Measurements from ENCODE around the gene FAM151B. TPM values are rescaled to one million over a fixed set of nuclear protein-coding genes. Genes with fewer than 3 reads are reported as not detected.
A peak's percentile ranks its signal among the peaks of the same experiment; 100 is the strongest.
"Not testable (repeated sequence)": the region's sequence is repeated elsewhere in the genome, so short reads cannot be mapped to it uniquely, and the experiment has no call there.

FAM151B gene
- total RNA-seq, 2 donors from 2014 or later: 1.6 to 4.6 TPM

DNA sequence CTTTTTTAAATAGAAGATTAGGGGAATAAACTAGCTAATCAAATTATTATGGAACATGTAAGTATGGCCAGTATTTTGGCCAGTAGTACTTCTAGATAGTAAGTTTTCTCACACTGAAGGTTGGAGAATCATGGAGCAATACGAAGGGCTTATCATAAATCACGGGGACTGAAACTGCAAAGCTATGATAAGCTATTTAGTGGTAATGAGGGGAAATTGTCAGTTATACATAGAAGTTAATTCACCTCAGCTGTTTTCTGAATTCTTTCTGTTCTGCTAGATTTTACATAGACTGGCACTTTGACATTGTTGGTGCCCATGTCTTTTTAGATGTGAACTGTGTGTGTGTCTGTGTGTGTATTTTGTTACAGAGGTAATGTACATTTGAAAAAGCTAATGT is 34.5 kb upstream of the FAM151B start:
- DNase-seq (no peak), ATAC-seq (no peak)
- no peaks in the 10 kb centered on the region for H3K9me3 ChIP-seq
- TF ChIP-seq, protein P1, sequence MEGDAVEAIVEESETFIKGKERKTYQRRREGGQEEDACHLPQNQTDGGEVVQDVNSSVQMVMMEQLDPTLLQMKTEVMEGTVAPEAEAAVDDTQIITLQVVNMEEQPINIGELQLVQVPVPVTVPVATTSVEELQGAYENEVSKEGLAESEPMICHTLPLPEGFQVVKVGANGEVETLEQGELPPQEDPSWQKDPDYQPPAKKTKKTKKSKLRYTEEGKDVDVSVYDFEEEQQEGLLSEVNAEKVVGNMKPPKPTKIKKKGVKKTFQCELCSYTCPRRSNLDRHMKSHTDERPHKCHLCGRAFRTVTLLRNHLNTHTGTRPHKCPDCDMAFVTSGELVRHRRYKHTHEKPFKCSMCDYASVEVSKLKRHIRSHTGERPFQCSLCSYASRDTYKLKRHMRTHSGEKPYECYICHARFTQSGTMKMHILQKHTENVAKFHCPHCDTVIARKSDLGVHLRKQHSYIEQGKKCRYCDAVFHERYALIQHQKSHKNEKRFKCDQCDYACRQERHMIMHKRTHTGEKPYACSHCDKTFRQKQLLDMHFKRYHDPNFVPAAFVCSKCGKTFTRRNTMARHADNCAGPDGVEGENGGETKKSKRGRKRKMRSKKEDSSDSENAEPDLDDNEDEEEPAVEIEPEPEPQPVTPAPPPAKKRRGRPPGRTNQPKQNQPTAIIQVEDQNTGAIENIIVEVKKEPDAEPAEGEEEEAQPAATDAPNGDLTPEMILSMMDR (IDR thresholded peaks at IDR 0.05): no peak
- TF ChIP-seq POLR2A (IDR thresholded peaks at IDR 0.05): no peak
- no peaks in the 10 kb centered on the region for H3K4me1 ChIP-seq
- intact Hi-C loops (cut with DNase I): no loop called here
- no peaks in the 10 kb centered on the region for H3K27me3 ChIP-seq
- 81 to 88% methylated on average over 2 of the region's 2 CpGs for WGBS, 2 donors
- no peak overlapping the region for H3K27ac ChIP-seq
- H3K4me3 ChIP-seq: no peak overlapping the region
- peaks cover 0 to 7% of the 10 kb centered on the region in 2 donors for H3K36me3 ChIP-seq (replicated peaks in 1 of 2; ENCODE audit: insufficient read depth in 1 of 2, low read depth in 2 of 2)

DNA sequence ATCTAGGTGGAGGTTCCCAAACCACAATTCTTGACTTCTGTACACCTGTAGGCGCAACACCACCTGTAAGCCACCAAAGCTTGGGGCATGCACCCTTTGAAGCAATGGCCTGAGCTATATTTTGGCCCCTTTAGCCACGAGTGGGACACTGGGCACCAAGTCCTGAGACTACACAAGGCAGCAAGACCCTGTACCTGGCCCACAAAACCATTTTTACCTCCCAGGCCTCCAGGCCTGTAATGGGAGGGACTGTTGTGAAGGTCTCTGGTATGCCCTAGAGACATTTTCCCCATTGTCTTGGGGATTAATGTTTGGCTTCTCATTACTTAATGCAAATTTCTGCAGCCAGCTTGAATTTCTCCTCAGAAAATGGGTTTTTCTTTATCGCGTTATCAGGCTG is 24.6 kb upstream of the FAM151B start:
- Histone ChIP-seq H3K4me1 (peaks cover 16% of the 10 kb centered on the region), H3K9me3 (peaks cover 0 to 5% (median 0%) of the 10 kb centered on the region in 3 donors), H3K36me3 (replicated peaks in 1 of 2; ENCODE audit: insufficient read depth in 1 of 2, low read depth in 2 of 2) (peaks cover 0 to 3% of the 10 kb centered on the region in 2 donors), H3K27me3 (no peaks in the 10 kb centered on the region), H3K27ac (no peak overlapping the region), H3K4me3 (no peak overlapping the region)
- WGBS, 2 donors: 98 to 100% methylated on average over 4 of the region's 4 CpGs
- DNase-seq (no peak), ATAC-seq (no peak)
- intact Hi-C loops (cut with DNase I): no loop called here
- no peak for TF ChIP-seq POLR2A (IDR thresholded peaks at IDR 0.05)
- TF ChIP-seq, protein P1 (IDR thresholded peaks at IDR 0.05): no peak

DNA sequence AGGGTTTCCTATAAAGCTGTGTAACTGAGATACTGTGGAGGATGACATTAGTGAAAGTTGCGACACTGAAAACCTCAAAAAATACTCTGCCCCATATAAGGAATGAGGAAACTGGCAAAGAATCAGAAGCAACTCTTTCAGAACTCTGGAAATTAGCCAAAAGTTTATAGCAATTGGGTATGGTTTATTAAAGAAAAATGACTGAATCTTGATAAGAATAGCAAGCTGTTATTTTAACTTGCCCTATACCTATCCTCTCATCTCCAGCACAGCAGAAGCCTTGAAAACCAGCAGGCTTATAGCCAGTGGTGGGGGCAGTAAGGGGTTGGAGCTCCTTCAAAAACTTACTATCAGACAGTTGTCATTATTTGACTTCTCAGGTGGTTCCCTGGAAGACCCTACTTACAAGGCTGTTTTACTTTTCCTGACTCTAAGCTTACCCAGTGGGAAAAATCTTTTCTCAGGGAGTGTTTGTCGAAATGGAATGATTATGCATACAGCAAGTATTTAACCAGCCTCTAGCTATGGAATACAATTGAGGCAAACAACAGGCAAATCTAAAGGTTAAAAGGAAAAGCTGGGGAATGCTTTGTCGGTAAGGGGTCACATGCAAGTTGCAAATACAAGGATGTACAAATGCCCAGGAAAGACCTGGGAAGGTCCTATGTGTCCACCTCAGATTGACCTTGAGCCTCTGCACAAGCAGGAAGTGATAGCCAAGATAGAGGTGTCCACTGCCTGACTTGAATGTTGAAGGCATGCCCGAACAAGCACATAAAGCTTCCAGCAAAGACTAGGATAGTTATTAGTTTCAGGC is 21.0 kb upstream of the FAM151B start:
- WGBS, 2 donors: 55 to 65% methylated on average over 4 of the region's 4 CpGs
- Histone ChIP-seq H3K9me3 (peaks cover 0 to 12% (median 0%) of the 10 kb centered on the region in 3 donors), H3K4me1 (peaks cover 16% of the 10 kb centered on the region), H3K27ac (peak overlapping the region in 2 of 4 donors; percentile 5 to 49), H3K27me3 (no peaks in the 10 kb centered on the region), H3K36me3 (replicated peaks in 1 of 2; ENCODE audit: insufficient read depth in 1 of 2, low read depth in 2 of 2) (peaks cover 0 to 3% of the 10 kb centered on the region in 2 donors), H3K4me3 (no peak overlapping the region)
- intact Hi-C loops (cut with DNase I): no loop called here
- TF ChIP-seq, protein P1 (IDR thresholded peaks at IDR 0.05): no peak
- TF ChIP-seq POLR2A (IDR thresholded peaks at IDR 0.05): no peak
- no peak for DNase-seq
- peak; percentile 21 for ATAC-seq

- Histone ChIP-seq H3K4me3 (no peak overlapping the region), H3K27me3 (no peaks in the 10 kb centered on the region), H3K4me1 (peaks cover 16% of the 10 kb centered on the region), H3K9me3 (peaks cover 0 to 14% (median 0%) of the 10 kb centered on the region in 3 donors), H3K27ac (no peak overlapping the region), H3K36me3 (replicated peaks in 1 of 2; ENCODE audit: insufficient read depth in 1 of 2, low read depth in 2 of 2) (peaks cover 0 to 3% of the 10 kb centered on the region in 2 donors)
- ATAC-seq (no peak), DNase-seq (no peak)
- no peak for TF ChIP-seq POLR2A (IDR thresholded peaks at IDR 0.05)
- TF ChIP-seq, protein P1 (IDR thresholded peaks at IDR 0.05): no peak
- intact Hi-C loops (cut with DNase I): no loop called here
- WGBS, 2 donors: 98 to 100% methylated on average over 1 of the region's 1 CpG
Measured at GRCh38 chr5:80468131-80468530, 19.8 kb upstream of the FAM151B start.

- H3K27ac ChIP-seq; ATAC-seq; H3K4me3 ChIP-seq; H3K27me3 ChIP-seq; H3K36me3 ChIP-seq (replicated peaks in 1 of 2; ENCODE audit: insufficient read depth in 1 of 2, low read depth in 2 of 2); DNase-seq; intact Hi-C loops (cut with DNase I): not testable (repeated sequence)
- Histone ChIP-seq H3K9me3 (peaks cover 0 to 11% (median 0%) of the 10 kb centered on the region in 3 donors), H3K4me1 (peaks cover 16% of the 10 kb centered on the region)
- WGBS, 2 donors: 88 to 90% methylated on average over 1 to 2 of the region's 2 CpGs
Measured at GRCh38 chr5:80470631-80471030, 17.3 kb upstream of the FAM151B start.

All from body of pancreas (tissue), 4 donors.